Stimulated activated CD8-positive, alpha-beta memory T cell treated with anti-CD3 and anti-CD28 coated beads, Interleukin-15, amount 100 ng/mL, for 48 hours (primary cell): ENCODE measurements around the gene PIP4K2A.

ENCODE experiments used
- DNase-seq, 2 donors: peaks; one replicate each; pipeline ENCODE4 v3.0.0-alpha.2; 2020; ENCODE audit warnings: low read depth in 2 of 2

PIP4K2A gene

GRCh38 chr10:22640359-22640758 lies 74.0 kb downstream of the PIP4K2A start:
- DNase-seq, result no peak

GRCh38 chr10:22638863-22639262 lies 75.5 kb downstream of the PIP4K2A start:
- no peak for DNase-seq

DNA sequence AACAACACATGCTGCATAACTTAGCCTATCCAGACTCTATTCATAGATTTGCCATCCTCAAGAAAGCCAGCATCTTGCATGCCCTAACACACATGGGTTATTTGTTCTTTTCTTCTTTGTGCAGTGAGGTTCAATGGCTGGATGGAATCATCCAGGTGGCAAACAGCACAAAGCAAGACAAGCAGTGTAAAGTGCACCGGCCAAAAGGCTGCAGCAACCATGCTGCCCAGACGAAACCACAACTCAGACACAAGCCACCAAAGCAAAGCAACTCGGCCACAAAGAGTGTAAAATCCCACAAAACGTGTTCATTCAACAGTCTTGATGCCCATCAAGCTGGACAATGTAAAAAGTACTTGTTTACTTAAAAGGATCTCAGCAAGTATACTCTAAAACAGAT lies 76.9 kb downstream of the PIP4K2A start:
- no peak for DNase-seq

DNA sequence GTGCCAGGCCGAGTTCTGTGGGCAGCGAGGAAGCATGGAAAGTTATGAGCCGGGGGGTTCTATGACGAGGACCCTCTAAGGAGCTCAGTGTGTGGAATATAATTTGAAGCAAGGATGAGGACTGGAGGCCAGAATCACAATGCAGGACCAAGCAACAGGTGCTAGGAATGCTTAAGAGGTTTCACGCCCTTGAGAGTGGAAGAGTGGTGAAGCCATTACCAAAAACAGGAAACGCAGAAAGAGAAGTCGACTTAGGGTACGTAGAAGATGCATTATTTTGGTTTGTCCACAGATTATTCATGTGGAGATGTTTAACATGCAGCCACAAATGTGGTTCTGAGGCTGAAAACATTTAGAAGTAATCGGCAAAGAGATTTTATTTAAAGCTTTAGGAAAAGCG lies 78.7 kb downstream of the PIP4K2A start:
- no peak for DNase-seq

DNA sequence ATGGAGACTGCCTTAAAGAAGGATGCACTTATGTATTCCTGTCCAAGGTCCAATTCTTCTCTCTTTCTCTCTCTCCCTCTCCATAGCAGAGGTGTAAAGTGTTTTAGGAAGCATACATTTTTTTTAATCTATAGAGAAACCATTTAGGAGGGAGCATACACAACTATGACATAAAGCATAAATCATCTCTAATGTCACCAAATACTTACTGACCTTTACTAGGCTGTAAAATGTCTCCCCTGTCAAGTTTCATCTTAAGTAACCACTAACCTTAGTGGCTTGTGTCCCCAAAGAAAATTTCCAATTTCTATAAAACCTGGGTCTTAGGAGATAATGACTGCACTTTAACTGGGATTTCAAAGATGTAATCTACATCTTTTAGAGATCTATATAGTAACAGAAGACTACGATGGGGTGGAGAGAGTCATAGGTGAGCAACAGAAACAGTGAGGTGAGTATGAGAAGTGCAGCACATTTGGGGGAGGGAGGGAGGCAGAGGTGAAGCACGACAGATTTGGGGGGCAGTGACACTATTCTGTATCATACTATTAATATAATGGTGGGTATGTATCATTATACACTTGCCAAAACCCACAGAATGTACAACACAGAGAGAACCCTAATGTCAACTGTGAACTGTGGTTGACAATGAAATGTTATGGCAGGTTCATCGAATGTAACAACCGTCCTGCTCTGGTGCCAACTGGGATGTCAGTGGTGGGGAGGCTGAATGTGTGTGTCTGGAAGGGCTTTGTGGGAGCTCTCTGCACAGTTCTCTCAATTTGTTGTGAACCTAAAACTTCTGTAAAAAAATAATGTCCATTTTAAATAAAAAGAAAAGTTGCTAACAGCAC lies 79.5 kb downstream of the PIP4K2A start:
- no peak for DNase-seq

DNA sequence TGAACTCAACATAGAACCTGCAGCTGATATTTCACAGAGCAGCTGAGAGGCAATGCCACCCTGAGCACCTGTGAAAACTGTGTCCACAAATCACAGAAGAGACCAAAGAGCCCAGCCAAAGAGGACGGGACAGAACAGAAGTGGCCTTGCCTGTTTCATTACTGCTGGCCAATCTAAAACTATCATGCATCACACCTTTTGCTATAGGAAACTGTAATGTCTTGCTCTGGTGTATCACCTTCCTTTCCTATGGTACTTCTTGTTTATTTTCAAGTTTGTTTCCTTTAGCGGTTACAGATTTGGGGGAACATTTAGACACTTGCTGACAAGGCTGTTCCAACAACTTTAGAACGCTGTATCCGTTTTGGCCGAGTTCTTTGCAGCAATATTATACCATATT lies 80.3 kb downstream of the PIP4K2A start:
- DNase-seq, result no peak

GRCh38 chr10:22633528-22633927 lies 80.8 kb downstream of the PIP4K2A start:
- DNase-seq, result no peak

DNA sequence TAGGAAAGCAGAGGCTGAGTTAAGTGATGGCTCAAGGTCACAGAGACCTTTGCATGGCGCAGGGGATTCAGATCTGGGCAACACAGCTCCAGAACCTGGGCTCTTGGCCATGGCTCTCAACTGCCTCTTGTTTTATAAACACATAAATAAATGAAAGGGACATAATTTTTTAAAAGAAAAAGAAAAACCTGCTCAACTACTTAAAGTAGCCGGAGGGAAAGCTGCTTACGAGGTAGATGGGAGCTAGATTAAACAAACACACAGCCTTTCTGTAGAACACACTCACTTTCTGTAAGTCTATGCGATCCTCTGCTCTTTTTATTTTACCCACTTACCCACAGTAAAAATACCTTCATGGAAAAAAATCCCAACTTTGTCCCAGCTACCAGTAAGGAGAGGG lies 81.3 kb downstream of the PIP4K2A start:
- no peak for DNase-seq

GRCh38 chr10:22631646-22632278 lies 82.6 kb downstream of the PIP4K2A start:
- DNase-seq, result no peak

- no peak for DNase-seq
These were observed 83.2 kb downstream of the PIP4K2A start for GRCh38 chr10:22631185-22631584.

DNA sequence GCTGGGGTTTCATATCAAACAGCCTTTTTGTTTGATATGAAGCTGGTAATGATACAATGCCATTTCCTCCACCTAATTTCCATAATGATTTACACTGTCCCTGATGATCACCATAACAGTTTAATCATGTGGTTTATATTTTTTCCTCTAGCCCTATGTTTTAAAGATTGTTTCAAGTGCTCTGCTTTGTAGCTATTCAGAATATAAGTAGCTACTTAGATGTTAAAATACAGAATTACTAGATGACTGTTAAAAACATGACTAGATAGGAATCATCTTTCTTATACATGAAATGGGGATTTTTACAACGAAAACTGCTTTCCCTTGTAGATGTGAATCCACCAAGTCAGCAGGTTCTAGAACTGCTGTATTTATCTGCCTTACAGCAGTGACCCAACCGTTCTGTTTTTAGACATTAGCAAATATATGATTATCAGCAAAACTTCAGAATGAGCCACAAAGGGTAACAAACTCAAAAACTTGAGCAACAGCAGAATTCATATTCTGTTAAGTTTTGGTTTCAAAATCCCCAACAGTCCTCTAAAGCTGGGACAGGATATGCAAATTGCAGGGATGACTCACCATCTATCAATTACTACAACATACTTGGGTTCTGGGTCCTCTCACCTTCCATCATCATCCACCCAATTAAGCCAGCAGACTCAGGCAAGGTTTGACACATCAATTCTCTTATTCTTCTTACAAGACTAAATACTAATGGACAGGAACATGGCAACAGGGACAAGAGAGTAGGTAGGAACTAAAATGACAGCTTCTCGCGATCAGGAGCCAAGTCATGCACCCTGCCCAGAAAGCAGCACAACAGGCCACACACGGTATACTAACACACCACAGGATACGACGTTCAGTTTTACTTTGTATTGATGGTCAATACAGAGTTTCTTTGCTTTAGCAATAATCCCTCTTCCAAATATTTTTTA lies 83.9 kb downstream of the PIP4K2A start:
- DNase-seq, result no peak

- DNase-seq, result no peak
These were observed 84.5 kb downstream of the PIP4K2A start for GRCh38 chr10:22629852-22630233.

DNA sequence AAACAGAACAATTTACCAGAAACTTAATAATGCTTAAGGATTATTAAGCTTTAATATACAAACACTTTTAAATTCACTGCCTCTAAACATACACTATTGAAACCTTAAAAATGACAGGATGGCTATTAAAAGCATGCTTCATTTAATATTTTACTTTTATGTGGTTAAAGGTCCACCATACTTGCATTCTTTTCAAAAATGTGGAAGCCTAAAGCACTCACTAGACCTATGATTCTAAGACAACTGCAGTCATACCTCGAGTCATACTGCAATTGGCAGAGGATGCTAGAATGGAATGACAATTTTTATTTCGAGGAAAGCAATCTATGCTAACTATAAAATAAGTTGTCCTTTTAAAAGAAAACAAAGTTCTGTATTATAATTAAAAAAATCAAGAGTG lies 85.3 kb downstream of the PIP4K2A start:
- DNase-seq, result no peak

- DNase-seq, result no peak
These were observed 86.1 kb downstream of the PIP4K2A start for GRCh38 chr10:22628309-22628708.

GRCh38 chr10:22626784-22627183 lies 87.6 kb downstream of the PIP4K2A start:
- DNase-seq, result no peak

DNA sequence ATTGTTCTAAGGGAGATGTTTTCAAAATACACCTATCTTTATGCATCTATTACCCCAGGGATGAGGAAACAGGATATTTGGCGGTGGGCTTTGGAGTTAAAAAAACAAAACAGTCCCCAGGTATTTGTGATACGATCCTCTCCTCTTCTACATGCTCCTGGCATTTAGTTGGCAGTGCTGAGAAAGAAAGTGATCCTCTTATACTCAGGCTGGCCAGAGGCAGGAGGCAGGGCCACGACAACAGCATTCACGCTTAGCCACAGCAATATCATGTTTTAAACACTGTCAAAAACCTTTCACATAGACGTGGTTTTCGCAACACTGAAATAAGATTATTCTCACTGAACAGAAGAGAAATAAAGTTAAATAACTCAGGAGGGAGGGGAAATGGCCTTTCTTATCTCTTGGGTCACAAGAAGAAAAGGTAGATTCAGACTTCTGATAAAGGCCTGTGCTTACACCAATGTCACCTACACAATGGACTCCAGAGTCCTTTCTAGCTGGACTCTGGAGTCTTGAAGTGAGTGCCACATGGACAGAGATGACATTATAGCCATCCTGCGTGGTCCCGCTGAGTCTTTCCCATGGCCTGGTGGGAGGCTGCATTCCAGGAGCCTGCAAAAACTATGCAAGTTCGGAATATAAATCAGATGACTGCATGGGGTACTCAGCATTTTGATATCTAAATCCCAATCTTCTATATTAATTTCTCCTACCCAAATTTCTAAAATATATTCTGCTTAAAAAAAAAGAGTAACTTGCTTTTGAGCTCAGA lies 88.7 kb downstream of the PIP4K2A start:
- no peak for DNase-seq

DNA sequence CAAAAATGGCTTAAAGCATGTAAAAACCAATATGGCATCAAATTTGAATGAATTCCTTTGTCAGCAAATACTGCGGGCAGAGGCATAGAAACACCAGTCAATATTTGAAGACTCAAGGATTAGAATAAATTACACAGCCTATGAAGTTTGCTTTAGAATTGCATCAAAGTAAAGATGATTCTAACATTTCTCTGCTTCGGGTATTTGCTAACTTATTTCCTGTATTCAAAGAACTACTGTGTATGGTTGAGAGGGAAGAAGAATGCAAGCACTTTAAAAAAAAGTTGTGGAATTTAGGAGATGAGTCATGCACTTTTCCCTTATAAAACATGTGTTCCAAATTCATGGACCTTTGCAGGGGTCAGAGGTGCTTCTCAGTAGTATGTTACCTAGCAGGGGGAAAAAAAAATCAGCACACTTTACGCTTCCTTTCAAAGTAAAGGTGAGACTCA lies 90.1 kb downstream of the PIP4K2A start:
- no peak for DNase-seq

GRCh38 chr10:22623633-22624253 lies 90.6 kb downstream of the PIP4K2A start:
- no peak for DNase-seq

DNA sequence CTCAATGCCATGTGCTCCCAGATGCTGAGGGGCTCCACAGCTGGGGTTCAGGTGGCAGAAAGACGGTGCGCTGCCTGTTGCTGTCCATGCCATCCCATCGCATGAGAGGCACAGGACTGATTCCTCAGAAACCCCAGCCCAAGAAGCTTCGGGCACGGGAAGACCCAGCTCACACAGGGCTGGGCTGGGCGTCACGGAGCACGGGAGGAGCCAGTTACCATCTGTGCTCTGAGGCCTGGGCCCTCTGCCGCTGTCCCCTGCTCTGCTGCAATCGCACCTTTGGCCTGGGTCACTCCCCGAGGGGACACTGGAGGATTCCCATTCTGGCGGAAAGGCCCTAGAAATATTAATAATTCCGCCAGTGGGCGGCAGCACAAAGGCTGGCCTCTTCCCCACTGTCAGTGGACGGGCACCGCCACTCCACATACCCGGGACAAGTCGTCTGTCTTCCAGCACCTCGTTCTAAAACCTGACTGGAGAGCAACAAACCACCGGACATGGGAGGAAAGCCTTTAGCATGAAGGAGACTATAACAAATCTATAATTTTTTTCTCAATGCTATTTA lies 92.1 kb downstream of the PIP4K2A start:
- no peak for DNase-seq

DNA sequence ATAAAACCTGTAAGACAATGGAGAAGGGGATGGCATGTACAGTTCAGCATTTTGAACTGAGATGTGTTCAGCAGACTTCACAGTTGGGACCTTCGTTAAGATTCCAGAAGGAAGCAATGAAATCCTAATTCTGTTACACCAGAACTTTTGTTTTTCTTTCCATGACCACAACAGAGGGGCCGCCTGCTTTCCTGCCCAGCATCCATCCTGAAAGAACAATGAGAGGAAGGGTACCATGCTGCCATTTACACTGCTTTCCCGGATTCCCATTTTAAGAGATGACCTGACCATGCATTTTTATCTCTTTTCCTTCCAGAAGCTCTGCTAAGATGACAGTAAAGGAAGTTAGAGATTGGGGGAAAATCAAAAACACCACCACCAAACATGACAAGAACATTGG lies 92.7 kb downstream of the PIP4K2A start:
- DNase-seq, result no peak

DNA sequence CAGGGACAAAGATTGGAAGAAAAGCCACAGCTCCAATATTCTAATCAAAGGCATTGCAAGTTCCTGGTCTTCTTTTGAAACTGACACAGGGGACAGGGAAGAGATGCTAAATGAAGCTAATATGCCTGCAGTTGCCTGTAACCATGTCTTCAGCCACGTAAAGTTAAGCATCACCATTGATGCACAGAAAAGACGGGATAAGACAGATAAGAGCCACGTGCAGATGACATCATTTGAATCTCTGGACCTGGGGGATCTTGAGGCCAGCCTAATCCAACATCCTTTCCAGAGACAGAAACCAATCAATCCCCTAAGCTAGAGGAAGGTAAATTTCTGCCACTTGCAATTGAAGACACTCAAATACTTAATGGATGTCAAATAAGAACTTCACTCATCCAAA lies 93.4 kb downstream of the PIP4K2A start:
- DNase-seq, result no peak
